Pancreas (tissue), 10 donors: ENCODE results near the gene HIVEP3. TPM values are rescaled to one million over a fixed set of nuclear protein-coding genes. Genes with fewer than 3 reads are reported as not detected.

ENCODE experiments used
- ATAC-seq, 4 donors: fragments of 200-7000 bp; cut with Tn5 transposase; one replicate each; pipeline versions ENCODE4 v1.8.0 to v1.9.1; 2020; ENCODE audit warnings: mild to moderate bottlenecking in 4 of 4, moderate library complexity in 4 of 4
- DNase-seq, 6 donors: peaks; one replicate each; pipeline ENCODE4 v3.0.0-alpha.2; 2020
- FAIRE-seq: peaks from 2 replicates; lab custom pipeline; 2012; peaks lifted over from hg19 to GRCh38; lab: Jason Lieb, UNC
- H3K27ac ChIP-seq, 4 donors: fragments of 200-600 bp; sonication (generic); 1 replicate in 3 of 4; 2 replicates in 1 of 4; pipeline versions ENCODE4 v1.5.0 to v1.8.0; 2020
- H3K27me3 ChIP-seq, 4 donors: fragments of 200-600 bp; one replicate each; pipeline ENCODE4 v1.8.0; 2021
- H3K36me3 ChIP-seq, 3 donors: fragments of 200-600 bp; sonication (generic) in 1 of 3; one replicate each; pipeline versions ENCODE4 v1.5.0 to v1.8.0; 2020 to 2021
- H3K4me1 ChIP-seq, 3 donors: fragments of 200-600 bp; one replicate each; pipeline ENCODE4 v1.8.0; 2021
- H3K4me3 ChIP-seq, 4 donors: fragments of 200-600 bp; sonication (generic) in 2 of 4; one replicate each; pipeline versions ENCODE4 v1.5.0 to v1.8.0; 2020 to 2021
- H3K9me3 ChIP-seq, 4 donors: fragments of 200-600 bp; one replicate each; pipeline ENCODE4 v1.8.0; 2021
- CTCF ChIP-seq, 4 donors: fragments of 200-600 bp; sonication (generic) in 3 of 4; IDR thresholded peaks; one replicate each; pipeline versions ENCODE4 v1.5.0 to v1.8.0; 2021; ENCODE audit warnings: antibody characterized with exemption in 4 of 4
- WGBS, 2 donors: extraction: QIAGEN DNeasy Blood & Tissue Kit; methylation state at CpG; one replicate each; pipeline ENCODE4 v1.1.7; 2013; 5-methylcytosine and 5-hydroxymethylcytosine counted together
- intact Hi-C, 3 donors: fragments of 100-400 bp; cut with DNase I; formaldehyde crosslinking; loops; one replicate each; pipeline versions ENCODE4 v1.11.1 to v1.14.2; 2022
- polyA plus RNA-seq, 2 donors: library from polyadenylated mRNA; stranded (reverse); fragments of 200-250 nt; gene quantifications; one replicate each; pipeline ENCODE4 v1.2.3, GENCODE V29; 2013
- total RNA-seq, 6 donors: library from RNA; stranded (reverse); fragmentation: NEBNext Ultra II Directional in 4 of 6; extraction: Animal tissue kit (Norgen Biotek cat#: 25700) in 4 of 6; gene quantifications; one replicate each; pipeline versions ENCODE4 v1.2.1 to v1.2.4, GENCODE V29; 2021 to 2023
- donor health status: healthy with polysubstance abuse.
- donor health status: DM: no; HTN: no; CAD: no; lungs with moderate emphysema.
- donor health status: DM: no; HTN: no; CAD: no.
- donor health status: control.
- donor health status: control.
- donor health status: Bipolar disorder and iron deficiency.
- donor health status: DM: yes; HTN: yes; CAD: no.
- donor health status: DM: no; HTN: no; CAD: no.
- donor health status: DM: no; HTN: no; CAD: no.
- donor health status: DM: yes; HTN: yes; CAD: no.

HIVEP3 gene
- total and polyA plus RNA-seq, 8 donors, result 2.7 to 5.0 (median 3.1) TPM

- WGBS, 2 donors, result 44 to 45% methylated on average over 11 of the region's 11 CpGs
- Histone ChIP-seq H3K4me3 (no peak overlapping the region), H3K36me3 (no peaks in the 10 kb centered on the region), H3K9me3 (no peaks in the 10 kb centered on the region), H3K27ac (peak overlapping the region; percentile 52 to 86 (median 78)), H3K4me1 (peaks cover 16 to 41% (median 29%) of the 10 kb centered on the region in 3 donors), H3K27me3 (no peaks in the 10 kb centered on the region)
- ATAC-seq (peak; percentile 71 to 86 (median 84)), FAIRE-seq (no peak), DNase-seq (peak; percentile 83 to 93 (median 89))
- no peak for TF ChIP-seq CTCF (IDR thresholded peaks at IDR 0.05)
- intact Hi-C loops, result no loop called here
These were observed 441.8 kb downstream of the HIVEP3 start for GRCh38 chr1:41476807-41477361.

GRCh38 chr1:41475859-41476567 lies 442.7 kb downstream of the HIVEP3 start:
- 48 to 50% methylated on average over 8 of the region's 8 CpGs for WGBS, 2 donors
- no peaks in the 10 kb centered on the region for H3K9me3 ChIP-seq
- no peak for TF ChIP-seq CTCF (IDR thresholded peaks at IDR 0.05)
- ATAC-seq, result peak in 3 of 4 donors; percentile 21 to 24 (median 23)
- intact Hi-C loops, result no loop called here
- peaks cover 16 to 38% (median 27%) of the 10 kb centered on the region in 3 donors for H3K4me1 ChIP-seq
- H3K27me3 ChIP-seq, result no peaks in the 10 kb centered on the region
- H3K4me3 ChIP-seq, result no peak overlapping the region
- no peaks in the 10 kb centered on the region for H3K36me3 ChIP-seq
- no peak for FAIRE-seq
- DNase-seq, result peak in 1 of 6 donors; percentile 38
- H3K27ac ChIP-seq, result peak overlapping the region; percentile 52 to 86 (median 78)

- Histone ChIP-seq H3K4me1 (peaks cover 16 to 38% (median 27%) of the 10 kb centered on the region in 3 donors), H3K36me3 (no peaks in the 10 kb centered on the region), H3K27ac (peak overlapping the region; percentile 52 to 86 (median 76)), H3K27me3 (no peaks in the 10 kb centered on the region), H3K4me3 (no peak overlapping the region), H3K9me3 (no peaks in the 10 kb centered on the region)
- FAIRE-seq (no peak), ATAC-seq (no peak), DNase-seq (no peak)
- WGBS, 2 donors, result 74 to 81% methylated on average over 4 of the region's 4 CpGs
- TF ChIP-seq CTCF (IDR thresholded peaks at IDR 0.05), result no peak
- intact Hi-C loops, result no loop called here
These were observed 443.4 kb downstream of the HIVEP3 start for GRCh38 chr1:41475346-41475745.

GRCh38 chr1:41474490-41475271 lies 444.0 kb downstream of the HIVEP3 start:
- peaks cover 16 to 37% (median 27%) of the 10 kb centered on the region in 3 donors for H3K4me1 ChIP-seq
- no peak overlapping the region for H3K4me3 ChIP-seq
- WGBS, 2 donors, result 29 to 43% methylated on average over 17 of the region's 17 CpGs
- FAIRE-seq (no peak), ATAC-seq (peak; percentile 57 to 74 (median 69)), DNase-seq (peak; percentile 61 to 83 (median 68))
- H3K27me3 ChIP-seq, result no peaks in the 10 kb centered on the region
- H3K9me3 ChIP-seq, result no peaks in the 10 kb centered on the region
- no peak for TF ChIP-seq CTCF (IDR thresholded peaks at IDR 0.05)
- intact Hi-C loops, result no loop called here
- no peaks in the 10 kb centered on the region for H3K36me3 ChIP-seq
- H3K27ac ChIP-seq, result peak overlapping the region; percentile 52 to 86 (median 76)
